Liver (tissue), 9 donors: ENCODE data around the gene ATOX1. TPM values are rescaled to one million over a fixed set of nuclear protein-coding genes. Genes with fewer than 3 reads are reported as not detected.

ENCODE experiments used
- DNase-seq: peaks from one replicate; pipeline ENCODE4 v3.0.0-alpha.2; 2017; ENCODE audit warnings: low spot score
- H3K27ac ChIP-seq, 2 donors: one replicate each; pipeline ENCODE4 v1.7.0; 2013; ENCODE audit warnings: inconsistent platforms in 2 of 2, low read length in 2 of 2, control low read depth in 1 of 2, low read depth in 1 of 2, mild to moderate bottlenecking in 1 of 2
- H3K27me3 ChIP-seq, 4 donors: one replicate each; pipeline versions ENCODE4 v1.6.1 to v1.7.0; 2013; ENCODE audit warnings: low read length in 3 of 4, inconsistent platforms in 1 of 4, mild to moderate bottlenecking in 1 of 4, moderate library complexity in 1 of 4; ENCODE audit not compliant: control insufficient read depth in 4 of 4, insufficient read depth in 4 of 4
- H3K36me3 ChIP-seq, 4 donors: one replicate each; pipeline versions ENCODE4 v1.6.1 to v1.7.0; 2013; ENCODE audit warnings: low read length in 3 of 4, mild to moderate bottlenecking in 3 of 4, low read depth in 1 of 4, moderate library complexity in 1 of 4; ENCODE audit not compliant: control insufficient read depth in 4 of 4, insufficient read depth in 3 of 4
- H3K4me1 ChIP-seq, 4 donors: one replicate each; pipeline versions ENCODE4 v1.6.1 to v1.7.0; 2013; ENCODE audit warnings: low read length in 3 of 4, mild to moderate bottlenecking in 3 of 4, moderate library complexity in 1 of 4; ENCODE audit not compliant: control insufficient read depth in 4 of 4, insufficient read depth in 4 of 4
- H3K4me3 ChIP-seq, 3 donors: one replicate each; pipeline versions ENCODE4 v1.6.1 to v1.7.0; 2013; ENCODE audit warnings: low read length in 3 of 3, control low read depth in 1 of 3, low read depth in 1 of 3, mild to moderate bottlenecking in 1 of 3
- H3K9ac ChIP-seq, 2 donors: one replicate each; pipeline ENCODE4 v1.7.0; 2013; ENCODE audit warnings: low read length in 2 of 2, mild to moderate bottlenecking in 2 of 2, moderate library complexity in 2 of 2, control low read depth in 1 of 2, low read depth in 1 of 2
- H3K9me3 ChIP-seq, 4 donors: one replicate each; pipeline versions ENCODE4 v1.6.1 to v1.7.0; 2013; ENCODE audit warnings: low read length in 3 of 4; ENCODE audit not compliant: control insufficient read depth in 4 of 4
- ATF3 ChIP-seq: IDR thresholded peaks from 2 replicates; pipeline ENCODE4 v1.6.1; 2016; ENCODE audit warnings: antibody characterized with exemption
- CTCF ChIP-seq: fragments of 150-350 bp; IDR thresholded peaks from 2 replicates; pipeline ENCODE4 v1.5.1; 2017; ENCODE audit warnings: improper control_type of control experiment, low read depth, low read length; ENCODE audit not compliant: missing input control
- EGR1 ChIP-seq, 2 donors: IDR thresholded peaks; 2 replicates each; pipeline ENCODE4 v1.6.1; 2016 to 2018; ENCODE audit warnings: antibody characterized with exemption in 2 of 2, low read depth in 2 of 2
- FOXA1 ChIP-seq: IDR thresholded peaks from 2 replicates; pipeline ENCODE4 v1.6.1; 2016; ENCODE audit warnings: antibody characterized with exemption
- FOXA2 ChIP-seq: IDR thresholded peaks from 2 replicates; pipeline ENCODE4 v1.6.1; 2016; ENCODE audit warnings: antibody characterized with exemption
- GABPA ChIP-seq, 2 donors: IDR thresholded peaks in 1 of 2; conservative IDR thresholded peaks in 1 of 2; 2 replicates each; pipeline ENCODE4 v1.6.1; 2016; ENCODE audit warnings: antibody characterized with exemption in 2 of 2, mild to moderate bottlenecking in 1 of 2, moderate library complexity in 1 of 2
- HNF4A ChIP-seq, 2 donors: conservative IDR thresholded peaks; 2 replicates each; pipeline ENCODE4 v1.6.1; 2016; ENCODE audit warnings: antibody characterized with exemption in 2 of 2, mild to moderate bottlenecking in 2 of 2
- HNF4G ChIP-seq: IDR thresholded peaks from 2 replicates; pipeline ENCODE4 v1.6.1; 2016; ENCODE audit warnings: antibody characterized with exemption
- JUND ChIP-seq, 2 donors: IDR thresholded peaks; 2 replicates each; pipeline ENCODE4 v1.6.1; 2016; ENCODE audit warnings: antibody characterized with exemption in 2 of 2
- MAX ChIP-seq: IDR thresholded peaks from 2 replicates; pipeline ENCODE4 v1.6.1; 2016; ENCODE audit warnings: antibody characterized with exemption
- RAD21 ChIP-seq, 2 donors: IDR thresholded peaks; 2 replicates each; pipeline ENCODE4 v1.6.1; 2016; ENCODE audit warnings: antibody characterized with exemption in 2 of 2, mild to moderate bottlenecking in 2 of 2
- REST ChIP-seq: IDR thresholded peaks from 2 replicates; pipeline ENCODE4 v1.6.1; 2016; ENCODE audit warnings: antibody characterized with exemption, mild to moderate bottlenecking
- RXRA ChIP-seq, 2 donors: IDR thresholded peaks; 2 replicates each; pipeline ENCODE4 v1.6.1; 2017 to 2018; ENCODE audit warnings: antibody characterized with exemption in 2 of 2, mild to moderate bottlenecking in 1 of 2
- TAF1 ChIP-seq: conservative IDR thresholded peaks from 2 replicates; pipeline ENCODE4 v1.6.1; 2016; ENCODE audit warnings: antibody characterized with exemption, mild to moderate bottlenecking
- ZBTB33 ChIP-seq: IDR thresholded peaks from 2 replicates; pipeline ENCODE4 v1.6.1; 2016; ENCODE audit warnings: antibody characterized with exemption
- WGBS: extraction: QIAGEN DNeasy Blood & Tissue Kit; methylation state at CpG from one replicate; pipeline ENCODE4 v1.1.7; 2013; 5-methylcytosine and 5-hydroxymethylcytosine counted together
- polyA plus RNA-seq, 2 donors: library from polyadenylated mRNA; stranded (reverse) in 1 of 2; unstranded in 1 of 2; fragments of 200-250 nt in 1 of 2; fragments of >200 nt in 1 of 2; fragmentation: Nextera tagmentation in 1 of 2; extraction: Ambion mirVana in 1 of 2; gene quantifications; one replicate each; pipeline versions ENCODE4 v1.2.1 to v1.2.3, GENCODE V29; 2013 to 2015
- total RNA-seq, 2 donors: library from RNA; depleted of rRNA; stranded (reverse); fragments of >200 nt; gene quantifications; one replicate each; pipeline ENCODE4 v1.2.3, GENCODE V29; 2014
- donor health status: healthy.
- donor health status: healthy.
- donor health status: healthy.
- donor health status: healthy.
- donor health status: healthy.

The ATOX1 gene
- total and polyA plus RNA-seq, 4 donors = 25.9 to 307 (median 95.6) TPM

- Histone ChIP-seq H3K4me1 (no peaks in the 10 kb centered on the region), H3K9ac (no peak overlapping the region), H3K27me3 (no peaks in the 10 kb centered on the region), H3K36me3 (peaks cover 19 to 75% (median 66%) of the 10 kb centered on the region in 4 donors), H3K4me3 (no peak overlapping the region), H3K27ac (no peak overlapping the region), H3K9me3 (no peaks in the 10 kb centered on the region)
- DNase-seq = no peak
- WGBS = 78% methylated on average over 2 of the region's 2 CpGs
- TF ChIP-seq HNF4A (conservative IDR thresholded peaks at IDR 0.05) = no peak
- no peak for TF ChIP-seq REST
- TF ChIP-seq MAX = no peak
- no peak for TF ChIP-seq FOXA1
- TF ChIP-seq JUND (IDR thresholded peaks at IDR 0.05) = no peak
- no peak for TF ChIP-seq HNF4G
- TF ChIP-seq RXRA (IDR thresholded peaks at IDR 0.05) = no peak
- no peak for TF ChIP-seq FOXA2
- TF ChIP-seq GABPA (IDR thresholded peaks at IDR 0.05 in 1 of 2, conservative IDR thresholded peaks at IDR 0.05 in 1 of 2) = no peak
- no peak for TF ChIP-seq ATF3
- TF ChIP-seq CTCF = no peak
- no peak for TF ChIP-seq ZBTB33
- TF ChIP-seq TAF1 = no peak
Observed at GRCh38 chr5:151800532-151800931, 42.1 kb upstream of the ATOX1 start.

- WGBS = 92% methylated on average over 3 of the region's 3 CpGs
- no peak overlapping the region for H3K27ac ChIP-seq
- peaks cover 26 to 85% (median 71%) of the 10 kb centered on the region in 4 donors for H3K36me3 ChIP-seq
- H3K9me3 ChIP-seq = no peaks in the 10 kb centered on the region
- no peak overlapping the region for H3K4me3 ChIP-seq
- no peak for DNase-seq
- no peaks in the 10 kb centered on the region for H3K4me1 ChIP-seq
- no peak overlapping the region for H3K9ac ChIP-seq
- no peaks in the 10 kb centered on the region for H3K27me3 ChIP-seq
- TF ChIP-seq FOXA2 = no peak
- TF ChIP-seq CTCF = no peak
- TF ChIP-seq ZBTB33 = no peak
- no peak for TF ChIP-seq TAF1
- no peak for TF ChIP-seq FOXA1
- no peak for TF ChIP-seq HNF4A (conservative IDR thresholded peaks at IDR 0.05)
- no peak for TF ChIP-seq HNF4G
- TF ChIP-seq RXRA (IDR thresholded peaks at IDR 0.05) = no peak
- no peak for TF ChIP-seq ATF3
- TF ChIP-seq EGR1 (IDR thresholded peaks at IDR 0.05; ENCODE audit: low read depth in 2 of 2) = no peak
- no peak for TF ChIP-seq JUND (IDR thresholded peaks at IDR 0.05)
- no peak for TF ChIP-seq RAD21 (IDR thresholded peaks at IDR 0.05)
Observed at GRCh38 chr5:151799407-151799806, 41.0 kb upstream of the ATOX1 start.
